GM19099 (cell line): ENCODE results near the gene GPR22.

ENCODE experiments used
- POLR2A ChIP-seq: IDR thresholded peaks from 3 replicates; pipeline ENCODE4 v1.6.1; 2011; ENCODE audit warnings: low read depth; ENCODE audit not compliant: insufficient read length; ENCODE audit errors: extremely low read depth

GPR22 gene

GRCh38 chr7:107505997-107506673 is 36.3 kb downstream of the GPR22 start:
- no peak for TF ChIP-seq POLR2A

GRCh38 chr7:107506674-107507339 is 37.0 kb downstream of the GPR22 start:
- no peak for TF ChIP-seq POLR2A
